WTC11 (cell line): ENCODE results near the gene ING5. TPM values are rescaled to one million over a fixed set of nuclear protein-coding genes. Genes with fewer than 3 reads are reported as not detected.
A peak's percentile ranks its signal among the peaks of the same experiment; 100 is the strongest.

Experiments
- ATAC-seq: fragments of 200-7000 bp; cut with Tn5 transposase; 2 replicates; pipeline ENCODE4 v1.10.0; 2021; ENCODE audit warnings: mild to moderate bottlenecking, moderate library complexity
- CTCF ChIA-PET: fragments of 300-600 bp; sonication (Branson Sonifier 250); formaldehyde crosslinking; loops from one replicate; lab custom pipeline; 2021; ENCODE audit warnings: antibody characterized with exemption; lab: Charles Lee
- POLR2A ChIA-PET: fragments of 350-600 bp; sonication (Branson Sonifier 250); formaldehyde crosslinking; loops from one replicate; lab custom pipeline; 2021; ENCODE audit warnings: antibody characterized with exemption; lab: Charles Lee
- DNase-seq: peaks from one replicate; pipeline ENCODE4 v3.0.0; 2021; ENCODE audit warnings: low spot score
- H3K27ac Mint-ChIP-seq: 2 replicates; pipeline ENCODE4 v1.8.0; 2021; ENCODE audit warnings: mixed read lengths
- H3K27me3 Mint-ChIP-seq: 2 replicates; pipeline ENCODE4 v1.8.0; 2021; ENCODE audit warnings: low read depth, mild to moderate bottlenecking, moderate library complexity, mixed read lengths
- H3K36me3 Mint-ChIP-seq: 2 replicates; pipeline ENCODE4 v1.8.0; 2021; ENCODE audit warnings: mixed read lengths
- H3K4me1 Mint-ChIP-seq: 2 replicates; pipeline ENCODE4 v1.8.0; 2022; ENCODE audit warnings: mixed read lengths
- H3K4me3 Mint-ChIP-seq: 2 replicates; pipeline ENCODE4 v1.8.0; 2021; ENCODE audit warnings: mild to moderate bottlenecking, moderate library complexity, mixed read lengths
- H3K9me3 Mint-ChIP-seq: 2 replicates; pipeline ENCODE4 v1.8.0; 2021; ENCODE audit warnings: mixed read lengths
- ATF1 ChIP-seq: sonication (generic); formaldehyde crosslinking; IDR thresholded peaks from 2 replicates; pipeline ENCODE4 v1.8.1; 2023; ENCODE audit warnings: mild to moderate bottlenecking, moderate library complexity, missing genetic modification reagents
- E2F4 ChIP-seq: sonication (generic); formaldehyde crosslinking; IDR thresholded peaks from 2 replicates; pipeline ENCODE4 v1.8.1; 2022; ENCODE audit warnings: low read depth, mild to moderate bottlenecking, moderate library complexity, missing genetic modification reagents, borderline replicate concordance
- EMX1 ChIP-seq: fragments of 250-450 bp; sonication (Bioruptor Pico); IDR thresholded peaks from 2 replicates; pipeline ENCODE4 v1.8.0; 2021; ENCODE audit warnings: mild to moderate bottlenecking
- GABPB1 ChIP-seq: sonication (generic); formaldehyde crosslinking; IDR thresholded peaks from 2 replicates; pipeline ENCODE4 v1.8.1; 2023; ENCODE audit warnings: mild to moderate bottlenecking, missing genetic modification reagents
- GTF2I ChIP-seq: fragments of 250-450 bp; sonication (Bioruptor Pico); conservative IDR thresholded peaks from 2 replicates; pipeline ENCODE4 v1.4.0; 2021; ENCODE audit warnings: mild to moderate bottlenecking
- HMGXB4 ChIP-seq: sonication (generic); formaldehyde crosslinking; IDR thresholded peaks from 2 replicates; pipeline ENCODE4 v1.8.1; 2023; ENCODE audit warnings: mild to moderate bottlenecking, moderate library complexity, missing genetic modification reagents
- JUN ChIP-seq: sonication (generic); formaldehyde crosslinking; IDR thresholded peaks from 2 replicates; pipeline ENCODE4 v1.8.0; 2023; ENCODE audit warnings: mild to moderate bottlenecking, missing genetic modification reagents
- MAX ChIP-seq: sonication (generic); formaldehyde crosslinking; IDR thresholded peaks from 2 replicates; pipeline ENCODE4 v1.8.0; 2022; ENCODE audit warnings: mild to moderate bottlenecking, missing genetic modification reagents
- NFATC4 ChIP-seq: fragments of 250-450 bp; sonication (Bioruptor Pico); IDR thresholded peaks from 2 replicates; pipeline ENCODE4 v1.9.0; 2021; ENCODE audit warnings: mild to moderate bottlenecking
- NFYB ChIP-seq: sonication (generic); formaldehyde crosslinking; conservative IDR thresholded peaks from 2 replicates; pipeline ENCODE4 v1.8.0; 2022; ENCODE audit warnings: low read depth, missing genetic modification reagents
- RELA ChIP-seq: sonication (generic); formaldehyde crosslinking; IDR thresholded peaks from 2 replicates; pipeline ENCODE4 v1.8.1; 2022; ENCODE audit warnings: missing genetic modification reagents, mild to moderate bottlenecking, borderline replicate concordance
- RORB ChIP-seq: fragments of 250-450 bp; sonication (Bioruptor Pico); IDR thresholded peaks from 2 replicates; pipeline ENCODE4 v1.9.0; 2021; ENCODE audit warnings: mild to moderate bottlenecking
- SP1 ChIP-seq: sonication (generic); formaldehyde crosslinking; conservative IDR thresholded peaks from 2 replicates; pipeline ENCODE4 v1.8.1; 2022; ENCODE audit warnings: missing genetic modification reagents
- TCF7 ChIP-seq: sonication (generic); formaldehyde crosslinking; IDR thresholded peaks from 2 replicates; pipeline ENCODE4 v1.8.0; 2022; ENCODE audit warnings: mild to moderate bottlenecking, low read depth, missing genetic modification reagents, moderate library complexity
- TEAD1 ChIP-seq: sonication (generic); formaldehyde crosslinking; IDR thresholded peaks from 2 replicates; pipeline ENCODE4 v1.8.0; 2022; ENCODE audit warnings: mild to moderate bottlenecking, missing genetic modification reagents
- TP53 ChIP-seq: sonication (generic); formaldehyde crosslinking; IDR thresholded peaks from 2 replicates; pipeline ENCODE4 v1.8.1; 2023; ENCODE audit warnings: mild to moderate bottlenecking, missing genetic modification reagents
- ZNF121 ChIP-seq: sonication (generic); formaldehyde crosslinking; IDR thresholded peaks from 2 replicates; pipeline ENCODE4 v1.8.0; 2023; ENCODE audit warnings: missing genetic modification reagents
- ZNF396 ChIP-seq: fragments of 250-450 bp; sonication (Bioruptor Pico); IDR thresholded peaks from 2 replicates; pipeline ENCODE4 v1.8.0; 2021; ENCODE audit warnings: mild to moderate bottlenecking, moderate library complexity, borderline replicate concordance
- ZNF512 ChIP-seq: sonication (generic); formaldehyde crosslinking; IDR thresholded peaks from 2 replicates; pipeline ENCODE4 v1.8.1; 2022; ENCODE audit warnings: missing genetic modification reagents, borderline replicate concordance
- ZNF671 ChIP-seq: fragments of 250-450 bp; sonication (Bioruptor Pico); IDR thresholded peaks from 2 replicates; pipeline ENCODE4 v1.8.0; 2021; ENCODE audit warnings: mild to moderate bottlenecking
- total RNA-seq: library from RNA; stranded (reverse); gene quantifications from 3 replicates; pipeline ENCODE4 v1.2.3, GENCODE V29; 2021
- TF ChIP-seq, protein P1 (sequence below): sonication (generic); formaldehyde crosslinking; IDR thresholded peaks from 2 replicates; pipeline ENCODE4 v1.8.1; 2023; ENCODE audit warnings: mild to moderate bottlenecking, missing genetic modification reagents, moderate library complexity
- TF ChIP-seq, protein P2 (sequence below): sonication (generic); formaldehyde crosslinking; IDR thresholded peaks from 2 replicates; pipeline ENCODE4 v1.8.0; 2022; ENCODE audit warnings: mild to moderate bottlenecking, missing genetic modification reagents
- TF ChIP-seq, protein P3 (sequence below): sonication (generic); formaldehyde crosslinking; IDR thresholded peaks from 2 replicates; pipeline ENCODE4 v1.8.1; 2022; ENCODE audit warnings: mild to moderate bottlenecking, missing genetic modification reagents, moderate library complexity, borderline replicate concordance
- TF ChIP-seq, protein P4 (sequence below): fragments of 250-450 bp; sonication (Bioruptor Pico); IDR thresholded peaks from 2 replicates; pipeline ENCODE4 v1.9.0; 2021; ENCODE audit warnings: mild to moderate bottlenecking

The ING5 gene
- total RNA-seq, 1 experiment from 2014 or later = 43.1 TPM

DNA sequence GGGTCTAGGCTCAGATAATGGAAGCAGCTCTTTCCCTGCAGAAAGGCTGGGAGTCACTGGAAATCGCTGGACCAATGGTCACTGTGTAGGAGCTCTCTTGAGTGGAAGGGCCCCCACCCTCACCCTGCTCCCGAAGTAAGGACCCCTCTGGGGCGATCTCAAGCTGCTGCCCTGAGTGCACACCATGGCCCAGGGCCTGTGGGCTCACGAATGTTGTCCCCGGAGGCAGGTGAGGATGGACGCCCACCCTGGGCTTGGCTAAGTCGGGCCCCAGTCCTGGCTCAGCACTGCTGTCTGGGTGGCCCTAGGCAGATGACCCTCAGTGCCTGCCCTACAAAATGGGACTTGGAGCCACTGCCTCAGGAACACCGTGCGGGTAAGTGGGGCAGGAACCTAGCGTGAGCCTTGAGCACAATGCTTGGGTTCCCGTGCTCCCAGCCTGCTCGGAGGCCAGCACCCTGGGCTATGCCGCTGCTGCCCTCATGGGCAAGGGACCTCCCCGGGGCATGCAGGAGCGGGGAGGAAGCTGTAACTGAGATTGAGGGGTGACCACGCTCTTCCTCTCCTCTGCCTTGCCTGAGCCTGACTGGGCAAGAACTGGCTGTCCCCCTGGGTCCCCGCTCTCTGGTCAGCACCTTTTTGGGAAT is 36.3 kb downstream of the ING5 start:
- POLR2A ChIA-PET = interaction anchor here (0.7 kb wide), 1 partner anchor 9 kb away, joined by 3 read pairs; no protein-coding TSS in a partner anchor
- Mint-ChIP-seq H3K4me3 (no peak overlapping the region), H3K4me1 (no peaks in the 10 kb centered on the region), H3K27me3 (peaks cover 11% of the 10 kb centered on the region), H3K27ac (0 out of 2 replicates have a peak overlapping the region, but pooled peaks have one; percentile 31), H3K36me3 (no peaks in the 10 kb centered on the region), H3K9me3 (no peaks in the 10 kb centered on the region)
- no peak for DNase-seq
- CTCF ChIA-PET = no interaction called here
- no peak for ATAC-seq
- no peak for TF ChIP-seq ATF1 (CRISPR knock-in tag)
- TF ChIP-seq, protein P1, sequence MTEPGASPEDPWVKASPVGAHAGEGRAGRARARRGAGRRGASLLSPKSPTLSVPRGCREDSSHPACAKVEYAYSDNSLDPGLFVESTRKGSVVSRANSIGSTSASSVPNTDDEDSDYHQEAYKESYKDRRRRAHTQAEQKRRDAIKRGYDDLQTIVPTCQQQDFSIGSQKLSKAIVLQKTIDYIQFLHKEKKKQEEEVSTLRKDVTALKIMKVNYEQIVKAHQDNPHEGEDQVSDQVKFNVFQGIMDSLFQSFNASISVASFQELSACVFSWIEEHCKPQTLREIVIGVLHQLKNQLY (CRISPR knock-in tag) = no peak
- TF ChIP-seq, protein P2, sequence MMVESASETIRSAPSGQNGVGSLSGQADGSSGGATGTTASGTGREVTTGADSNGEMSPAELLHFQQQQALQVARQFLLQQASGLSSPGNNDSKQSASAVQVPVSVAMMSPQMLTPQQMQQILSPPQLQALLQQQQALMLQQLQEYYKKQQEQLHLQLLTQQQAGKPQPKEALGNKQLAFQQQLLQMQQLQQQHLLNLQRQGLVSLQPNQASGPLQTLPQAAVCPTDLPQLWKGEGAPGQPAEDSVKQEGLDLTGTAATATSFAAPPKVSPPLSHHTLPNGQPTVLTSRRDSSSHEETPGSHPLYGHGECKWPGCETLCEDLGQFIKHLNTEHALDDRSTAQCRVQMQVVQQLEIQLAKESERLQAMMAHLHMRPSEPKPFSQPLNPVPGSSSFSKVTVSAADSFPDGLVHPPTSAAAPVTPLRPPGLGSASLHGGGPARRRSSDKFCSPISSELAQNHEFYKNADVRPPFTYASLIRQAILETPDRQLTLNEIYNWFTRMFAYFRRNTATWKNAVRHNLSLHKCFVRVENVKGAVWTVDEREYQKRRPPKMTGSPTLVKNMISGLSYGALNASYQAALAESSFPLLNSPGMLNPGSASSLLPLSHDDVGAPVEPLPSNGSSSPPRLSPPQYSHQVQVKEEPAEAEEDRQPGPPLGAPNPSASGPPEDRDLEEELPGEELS (CRISPR knock-in tag) = no peak
- TF ChIP-seq NFYB (CRISPR knock-in tag) = no peak
- TF ChIP-seq RORB (CRISPR knock-in tag) = no peak
- no peak for TF ChIP-seq E2F4 (CRISPR knock-in tag)
- no peak for TF ChIP-seq MAX
- TF ChIP-seq TP53 (CRISPR knock-in tag) = no peak
- no peak for TF ChIP-seq ZNF121 (CRISPR knock-in tag)
- TF ChIP-seq, protein P3, sequence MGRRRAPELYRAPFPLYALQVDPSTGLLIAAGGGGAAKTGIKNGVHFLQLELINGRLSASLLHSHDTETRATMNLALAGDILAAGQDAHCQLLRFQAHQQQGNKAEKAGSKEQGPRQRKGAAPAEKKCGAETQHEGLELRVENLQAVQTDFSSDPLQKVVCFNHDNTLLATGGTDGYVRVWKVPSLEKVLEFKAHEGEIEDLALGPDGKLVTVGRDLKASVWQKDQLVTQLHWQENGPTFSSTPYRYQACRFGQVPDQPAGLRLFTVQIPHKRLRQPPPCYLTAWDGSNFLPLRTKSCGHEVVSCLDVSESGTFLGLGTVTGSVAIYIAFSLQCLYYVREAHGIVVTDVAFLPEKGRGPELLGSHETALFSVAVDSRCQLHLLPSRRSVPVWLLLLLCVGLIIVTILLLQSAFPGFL = no peak
- no peak for TF ChIP-seq SP1 (CRISPR knock-in tag)
- no peak for TF ChIP-seq ZNF671 (CRISPR knock-in tag)
- TF ChIP-seq, protein P4, sequence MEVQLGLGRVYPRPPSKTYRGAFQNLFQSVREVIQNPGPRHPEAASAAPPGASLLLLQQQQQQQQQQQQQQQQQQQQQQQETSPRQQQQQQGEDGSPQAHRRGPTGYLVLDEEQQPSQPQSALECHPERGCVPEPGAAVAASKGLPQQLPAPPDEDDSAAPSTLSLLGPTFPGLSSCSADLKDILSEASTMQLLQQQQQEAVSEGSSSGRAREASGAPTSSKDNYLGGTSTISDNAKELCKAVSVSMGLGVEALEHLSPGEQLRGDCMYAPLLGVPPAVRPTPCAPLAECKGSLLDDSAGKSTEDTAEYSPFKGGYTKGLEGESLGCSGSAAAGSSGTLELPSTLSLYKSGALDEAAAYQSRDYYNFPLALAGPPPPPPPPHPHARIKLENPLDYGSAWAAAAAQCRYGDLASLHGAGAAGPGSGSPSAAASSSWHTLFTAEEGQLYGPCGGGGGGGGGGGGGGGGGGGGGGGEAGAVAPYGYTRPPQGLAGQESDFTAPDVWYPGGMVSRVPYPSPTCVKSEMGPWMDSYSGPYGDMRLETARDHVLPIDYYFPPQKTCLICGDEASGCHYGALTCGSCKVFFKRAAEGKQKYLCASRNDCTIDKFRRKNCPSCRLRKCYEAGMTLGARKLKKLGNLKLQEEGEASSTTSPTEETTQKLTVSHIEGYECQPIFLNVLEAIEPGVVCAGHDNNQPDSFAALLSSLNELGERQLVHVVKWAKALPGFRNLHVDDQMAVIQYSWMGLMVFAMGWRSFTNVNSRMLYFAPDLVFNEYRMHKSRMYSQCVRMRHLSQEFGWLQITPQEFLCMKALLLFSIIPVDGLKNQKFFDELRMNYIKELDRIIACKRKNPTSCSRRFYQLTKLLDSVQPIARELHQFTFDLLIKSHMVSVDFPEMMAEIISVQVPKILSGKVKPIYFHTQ (CRISPR knock-in tag) = no peak
- no peak for TF ChIP-seq NFATC4
- TF ChIP-seq TCF7 (CRISPR knock-in tag) = no peak
- TF ChIP-seq RELA (CRISPR knock-in tag) = no peak
- no peak for TF ChIP-seq GTF2I (CRISPR knock-in tag)

- no peak overlapping the region for H3K4me3 Mint-ChIP-seq
- H3K27ac Mint-ChIP-seq = no peak overlapping the region
- DNase-seq (no peak), ATAC-seq (no peak)
- H3K4me1 Mint-ChIP-seq = no peaks in the 10 kb centered on the region
- H3K36me3 Mint-ChIP-seq = no peaks in the 10 kb centered on the region
- peaks cover 5% of the 10 kb centered on the region for H3K27me3 Mint-ChIP-seq
- H3K9me3 Mint-ChIP-seq = no peaks in the 10 kb centered on the region
- ChIA-PET POLR2A (no interaction called here), CTCF (no interaction called here)
- no peak for TF ChIP-seq JUN (CRISPR knock-in tag)
- TF ChIP-seq TEAD1 (CRISPR knock-in tag) = no peak
- TF ChIP-seq ZNF396 (CRISPR knock-in tag) = no peak
- no peak for TF ChIP-seq GABPB1
- no peak for TF ChIP-seq RELA (CRISPR knock-in tag)
- no peak for TF ChIP-seq TP53 (CRISPR knock-in tag)
- TF ChIP-seq ZNF512 (CRISPR knock-in tag) = no peak
- TF ChIP-seq HMGXB4 (CRISPR knock-in tag) = no peak
- TF ChIP-seq EMX1 = no peak
These were observed 37.3 kb downstream of the ING5 start for GRCh38 chr2:241739177-241739576.
